ENCODE data around the gene SEPHS2.
"Not testable (repeated sequence)": the region's sequence is repeated elsewhere in the genome, so short reads cannot be mapped to it uniquely, and the experiment has no call there.

The SEPHS2 gene, protein sequence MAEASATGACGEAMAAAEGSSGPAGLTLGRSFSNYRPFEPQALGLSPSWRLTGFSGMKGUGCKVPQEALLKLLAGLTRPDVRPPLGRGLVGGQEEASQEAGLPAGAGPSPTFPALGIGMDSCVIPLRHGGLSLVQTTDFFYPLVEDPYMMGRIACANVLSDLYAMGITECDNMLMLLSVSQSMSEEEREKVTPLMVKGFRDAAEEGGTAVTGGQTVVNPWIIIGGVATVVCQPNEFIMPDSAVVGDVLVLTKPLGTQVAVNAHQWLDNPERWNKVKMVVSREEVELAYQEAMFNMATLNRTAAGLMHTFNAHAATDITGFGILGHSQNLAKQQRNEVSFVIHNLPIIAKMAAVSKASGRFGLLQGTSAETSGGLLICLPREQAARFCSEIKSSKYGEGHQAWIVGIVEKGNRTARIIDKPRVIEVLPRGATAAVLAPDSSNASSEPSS

DNA sequence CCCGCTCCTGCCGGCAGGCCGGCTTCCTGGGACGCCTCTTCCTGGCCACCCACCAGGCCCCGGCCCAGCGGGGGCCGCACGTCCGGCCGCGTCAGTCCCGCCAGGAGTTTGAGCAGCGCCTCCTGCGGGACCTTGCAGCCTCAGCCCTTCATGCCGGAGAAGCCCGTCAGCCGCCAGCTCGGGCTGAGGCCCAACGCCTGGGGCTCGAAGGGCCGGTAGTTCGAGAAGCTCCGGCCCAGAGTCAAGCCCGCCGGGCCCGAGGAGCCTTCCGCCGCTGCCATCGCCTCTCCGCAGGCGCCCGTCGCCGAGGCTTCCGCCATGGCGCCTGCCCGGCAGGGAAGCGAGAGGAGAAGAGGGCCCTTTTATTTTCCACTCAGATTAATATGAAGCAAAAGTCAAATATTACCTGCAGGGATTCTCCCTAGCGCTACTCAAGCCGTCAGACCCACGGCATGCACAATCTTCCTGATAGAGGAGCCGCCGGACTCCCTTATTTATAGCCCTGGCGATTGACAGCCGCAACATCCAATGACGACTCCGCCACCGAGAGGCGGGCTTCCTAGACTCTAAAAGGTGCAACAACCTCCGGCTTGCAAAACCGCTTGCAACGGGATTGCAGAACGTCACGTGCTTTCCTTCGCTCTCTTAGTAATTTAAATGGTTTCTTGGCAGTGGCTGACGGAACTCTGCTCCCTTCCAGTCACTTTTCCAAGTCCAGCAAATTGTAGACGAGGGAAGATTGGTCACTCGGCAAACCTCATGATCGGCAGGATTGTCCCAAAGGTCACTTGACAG, at the start of gene SEPHS2:
SEPHS2 (minus strand) TSS at position 467 of the 795 bp plus-strand sequence; CDS start at position 320, 147 bp downstream.
- H3K9me3 Mint-ChIP-seq: no peaks in the 10 kb centered on the region
- peak within 1 kb of the TSS; percentile 91 for H3K4me3 Mint-ChIP-seq
- no peaks in the 10 kb centered on the region for H3K27me3 Mint-ChIP-seq
- peaks cover 22% of the 10 kb centered on the region for H3K36me3 Mint-ChIP-seq (ENCODE audit: low read depth)
- H3K27ac Mint-ChIP-seq: peak within 1 kb of the TSS; percentile 89
- DNase-seq (peak; percentile 96), ATAC-seq (peak; percentile 96)
- peaks cover 38% of the 10 kb centered on the region for H3K4me1 Mint-ChIP-seq

DNA sequence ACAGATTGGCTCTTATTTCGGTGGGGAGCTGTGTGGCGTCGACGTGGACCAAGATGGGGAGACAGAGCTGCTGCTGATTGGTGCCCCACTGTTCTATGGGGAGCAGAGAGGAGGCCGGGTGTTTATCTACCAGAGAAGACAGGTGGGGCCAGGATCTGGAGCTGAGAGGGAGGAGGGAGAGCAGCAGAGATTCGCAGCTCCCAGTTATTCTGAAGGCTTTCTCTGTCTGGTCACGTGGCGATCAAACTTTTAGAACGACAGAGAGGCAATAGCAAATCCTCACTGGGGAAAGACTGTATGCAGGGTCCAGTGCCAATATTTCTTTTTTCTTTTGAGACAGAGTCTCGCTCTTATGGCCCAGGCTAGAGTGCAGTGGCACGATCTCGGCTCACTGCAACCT, 49.0 kb upstream of the SEPHS2 start:
- Mint-ChIP-seq H3K36me3 (ENCODE audit: low read depth) (peaks cover 37% of the 10 kb centered on the region), H3K4me1 (peaks cover 20% of the 10 kb centered on the region), H3K27ac (peak overlapping the region; percentile 70), H3K9me3 (no peaks in the 10 kb centered on the region), H3K27me3 (no peaks in the 10 kb centered on the region), H3K4me3 (no peak overlapping the region)
- DNase-seq: no peak
- no peak for ATAC-seq

DNA sequence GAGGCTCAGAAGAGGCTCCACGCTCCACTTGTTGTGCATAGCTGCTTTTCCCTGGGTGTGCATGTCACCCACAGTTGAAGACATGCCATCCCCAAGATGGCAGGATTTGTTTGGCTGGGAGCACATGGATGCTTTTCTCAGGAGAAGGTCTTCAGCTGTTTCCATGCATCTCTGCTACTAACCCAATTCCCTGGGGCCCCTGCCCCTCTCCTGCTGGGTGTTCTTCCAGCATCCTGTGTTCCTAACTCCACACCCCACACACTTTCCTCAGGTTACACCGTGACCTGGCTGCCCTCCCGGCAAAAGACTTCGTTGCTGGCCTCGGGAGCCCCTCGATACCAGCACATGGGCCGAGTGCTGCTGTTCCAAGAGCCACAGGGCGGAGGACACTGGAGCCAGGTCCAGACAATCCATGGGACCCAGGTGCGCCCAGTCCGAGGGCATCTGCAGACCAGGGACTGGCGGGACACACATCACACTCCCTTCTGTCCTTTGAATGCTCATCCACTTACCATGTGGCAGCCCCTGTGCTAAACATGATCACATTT, 48.3 kb upstream of the SEPHS2 start:
- Mint-ChIP-seq H3K4me3 (no peak overlapping the region), H3K9me3 (no peaks in the 10 kb centered on the region), H3K27ac (peak overlapping the region; percentile 70), H3K27me3 (no peaks in the 10 kb centered on the region), H3K4me1 (peaks cover 22% of the 10 kb centered on the region), H3K36me3 (ENCODE audit: low read depth) (peaks cover 44% of the 10 kb centered on the region)
- DNase-seq: no peak
- ATAC-seq: no peak

DNA sequence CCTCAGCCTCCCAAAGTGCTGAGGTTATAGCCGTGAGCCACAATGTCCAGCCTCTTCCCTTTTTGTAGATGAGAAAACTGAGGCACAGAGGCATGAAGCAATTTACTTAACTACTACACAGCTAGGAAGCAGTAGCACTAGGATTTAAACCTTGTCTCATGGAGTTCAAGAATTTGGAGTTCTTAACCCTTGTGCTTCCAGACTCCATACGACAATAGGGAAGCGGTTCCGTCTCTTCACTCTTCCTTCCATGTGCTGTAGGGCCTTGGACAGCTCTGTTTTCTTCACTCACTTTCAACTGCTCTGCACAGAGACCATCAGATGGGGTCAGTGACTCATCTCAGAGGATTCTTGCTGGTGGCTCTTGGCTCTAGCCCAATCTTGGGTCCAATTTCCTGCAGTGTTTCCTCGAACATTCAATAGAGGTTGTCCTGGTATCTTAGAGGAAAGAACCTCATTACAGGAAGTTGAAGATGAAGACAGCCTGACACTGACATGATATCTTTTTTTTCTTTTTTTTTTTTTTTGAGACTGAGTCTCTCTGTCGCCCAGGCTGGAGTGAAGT, 46.2 kb upstream of the SEPHS2 start:
- Mint-ChIP-seq H3K27me3 (no peaks in the 10 kb centered on the region), H3K4me1 (peaks cover 39% of the 10 kb centered on the region), H3K36me3 (ENCODE audit: low read depth) (peaks cover 51% of the 10 kb centered on the region), H3K4me3 (no peak overlapping the region), H3K9me3 (no peaks in the 10 kb centered on the region), H3K27ac (peak overlapping the region; percentile 74)
- ATAC-seq: no peak
- no peak for DNase-seq

DNA sequence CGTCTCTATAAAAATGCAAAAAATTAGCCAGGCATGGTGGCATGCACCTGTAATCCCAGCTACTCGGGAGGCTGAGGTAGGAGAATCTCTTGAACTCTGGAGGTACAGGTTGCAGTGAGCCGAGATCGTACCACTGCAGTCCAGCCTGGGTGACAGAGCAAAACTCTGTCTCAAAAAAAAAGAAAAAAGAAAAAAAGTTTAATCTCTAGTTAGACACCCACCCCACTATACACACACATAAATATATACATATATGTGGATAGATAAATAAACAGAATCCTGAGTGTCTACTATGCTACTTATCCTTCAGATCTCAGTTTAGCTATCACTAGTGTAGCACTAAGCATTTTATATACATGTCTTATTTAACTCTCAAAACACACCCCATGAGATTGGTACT, 45.6 kb upstream of the SEPHS2 start:
- Mint-ChIP-seq H3K27me3 (no peaks in the 10 kb centered on the region), H3K4me3 (no peak overlapping the region), H3K27ac (peak overlapping the region; percentile 74), H3K9me3 (no peaks in the 10 kb centered on the region), H3K4me1 (peaks cover 41% of the 10 kb centered on the region), H3K36me3 (ENCODE audit: low read depth) (peaks cover 53% of the 10 kb centered on the region)
- DNase-seq (no peak), ATAC-seq (no peak)

DNA sequence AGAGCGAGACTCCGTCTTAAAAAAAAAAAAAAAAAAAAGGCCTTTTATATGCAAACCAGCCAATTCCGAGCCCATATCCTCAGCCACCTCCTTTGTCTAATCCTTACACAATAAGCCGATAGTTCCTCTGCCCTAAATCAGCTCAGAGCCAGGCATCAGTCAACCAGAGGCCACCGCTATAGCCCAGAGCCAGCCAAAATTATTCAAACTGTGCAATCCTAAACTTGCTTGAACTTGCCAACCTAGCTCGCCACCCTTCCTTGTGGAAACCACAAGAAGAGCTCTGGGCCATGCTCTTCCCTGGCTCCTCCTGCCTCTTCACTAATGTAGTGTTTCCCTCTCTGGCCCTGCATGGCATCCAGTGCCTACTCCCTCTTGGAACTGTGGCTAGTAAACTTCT, 44.5 kb upstream of the SEPHS2 start:
- DNase-seq: no peak
- ATAC-seq: no peak
- Mint-ChIP-seq H3K27ac (peak overlapping the region; percentile 13), H3K9me3 (no peaks in the 10 kb centered on the region), H3K27me3 (no peaks in the 10 kb centered on the region), H3K4me1 (peaks cover 45% of the 10 kb centered on the region), H3K36me3 (ENCODE audit: low read depth) (peaks cover 55% of the 10 kb centered on the region), H3K4me3 (no peak overlapping the region)

DNA sequence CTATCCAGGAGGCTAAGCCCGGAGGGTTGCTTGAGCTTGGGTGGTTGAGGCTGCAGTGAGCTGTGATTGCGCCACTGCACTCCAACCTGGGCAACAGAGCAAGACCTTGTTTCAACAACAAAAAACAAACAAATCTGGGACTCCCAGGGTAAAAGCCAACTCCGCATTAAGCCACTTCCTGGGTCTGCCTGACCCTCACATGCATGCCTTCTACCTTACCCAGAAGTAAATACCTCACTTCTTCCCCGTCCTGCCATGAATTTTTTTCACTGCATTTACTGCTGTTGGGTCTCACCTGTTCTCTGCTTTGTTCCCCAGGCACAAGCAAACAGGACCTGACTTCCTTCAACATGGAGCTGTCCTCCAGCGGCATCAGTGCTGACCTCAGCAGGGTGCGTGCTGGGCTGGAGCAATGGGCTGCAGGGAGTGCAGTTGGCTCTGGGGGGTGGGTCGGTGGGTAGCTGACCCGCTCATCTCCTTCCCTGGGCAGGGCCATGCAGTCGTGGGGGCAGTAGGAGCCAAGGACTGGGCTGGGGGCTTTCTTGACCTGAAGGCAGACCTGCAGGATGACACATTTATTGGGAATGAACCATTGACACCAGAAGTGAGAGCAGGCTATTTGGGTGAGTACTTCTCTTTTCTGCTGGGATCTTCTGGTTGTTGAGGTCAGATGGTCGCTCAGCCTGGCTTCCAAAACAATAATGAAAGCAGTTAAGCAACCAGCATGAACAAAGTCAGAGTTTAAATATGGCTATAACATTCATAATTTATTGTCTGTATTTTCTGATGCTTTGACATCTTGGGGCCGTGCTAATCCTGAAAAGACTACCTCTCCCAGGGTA, 43.3 kb upstream of the SEPHS2 start:
- DNase-seq: no peak
- Mint-ChIP-seq H3K27ac (no peak overlapping the region), H3K27me3 (no peaks in the 10 kb centered on the region), H3K4me1 (peaks cover 41% of the 10 kb centered on the region), H3K4me3 (no peak overlapping the region), H3K9me3 (no peaks in the 10 kb centered on the region), H3K36me3 (ENCODE audit: low read depth) (peaks cover 53% of the 10 kb centered on the region)
- no peak for ATAC-seq

DNA sequence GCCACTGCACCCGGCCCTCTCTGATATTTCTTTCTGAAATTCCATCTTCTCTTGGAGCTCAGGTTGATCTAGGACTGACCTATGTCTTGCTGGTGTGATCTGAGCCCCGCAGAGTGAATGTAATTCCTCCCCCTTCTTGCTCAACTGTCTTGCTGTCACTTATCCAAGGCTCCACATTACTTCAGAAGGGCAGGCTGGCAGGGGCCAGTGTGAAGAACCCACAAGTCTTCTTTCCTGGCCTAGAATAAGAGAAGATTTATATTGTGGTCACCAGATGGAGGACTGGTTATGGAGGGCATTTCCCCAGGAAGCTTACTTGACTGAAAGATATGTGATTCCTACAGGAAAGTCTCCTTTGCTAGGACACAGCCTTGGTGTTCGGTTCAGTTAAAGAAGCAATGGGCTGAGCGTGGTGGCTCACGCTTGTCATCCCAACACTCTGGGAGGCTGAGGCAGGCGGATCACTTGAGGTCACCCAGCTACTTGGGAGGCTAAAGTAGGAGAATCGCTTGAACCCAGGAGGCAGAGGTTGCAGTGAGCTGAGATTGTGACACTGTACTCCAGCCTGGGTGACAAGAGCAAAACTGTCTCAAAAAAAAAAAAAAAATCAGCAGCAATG, 40.3 kb upstream of the SEPHS2 start:
- Mint-ChIP-seq H3K9me3 (no peaks in the 10 kb centered on the region), H3K27ac (no peak overlapping the region), H3K4me3 (no peak overlapping the region), H3K36me3 (ENCODE audit: low read depth) (peaks cover 62% of the 10 kb centered on the region), H3K27me3 (no peaks in the 10 kb centered on the region), H3K4me1 (peaks cover 38% of the 10 kb centered on the region)
- DNase-seq: no peak
- no peak for ATAC-seq

DNA sequence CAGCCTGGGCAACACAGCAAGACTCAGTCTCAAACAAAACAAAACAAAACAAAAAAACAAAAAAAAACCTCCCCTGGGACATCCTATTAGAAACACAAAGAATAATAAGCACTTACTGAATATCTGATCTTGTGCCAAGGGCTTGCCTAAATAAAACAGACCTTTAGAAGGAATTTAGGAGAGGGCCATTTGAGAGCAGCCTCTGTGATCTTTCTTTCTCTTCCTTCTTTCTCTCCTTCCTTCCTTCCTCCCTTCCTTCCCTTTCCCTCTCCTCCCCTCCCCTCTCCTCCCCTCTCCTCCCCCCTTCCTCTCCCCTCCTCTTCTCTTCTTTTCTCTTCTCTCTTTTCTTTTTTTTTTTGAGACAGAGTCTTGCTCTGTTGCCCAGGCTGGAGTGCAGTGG, 39.2 kb upstream of the SEPHS2 start:
- no peak overlapping the region for H3K27ac Mint-ChIP-seq
- peaks cover 62% of the 10 kb centered on the region for H3K36me3 Mint-ChIP-seq (ENCODE audit: low read depth)
- DNase-seq (no peak), ATAC-seq (no peak)
- H3K4me1 Mint-ChIP-seq: peaks cover 40% of the 10 kb centered on the region
- H3K9me3 Mint-ChIP-seq: no peaks in the 10 kb centered on the region
- no peaks in the 10 kb centered on the region for H3K27me3 Mint-ChIP-seq
- no peak overlapping the region for H3K4me3 Mint-ChIP-seq

DNA sequence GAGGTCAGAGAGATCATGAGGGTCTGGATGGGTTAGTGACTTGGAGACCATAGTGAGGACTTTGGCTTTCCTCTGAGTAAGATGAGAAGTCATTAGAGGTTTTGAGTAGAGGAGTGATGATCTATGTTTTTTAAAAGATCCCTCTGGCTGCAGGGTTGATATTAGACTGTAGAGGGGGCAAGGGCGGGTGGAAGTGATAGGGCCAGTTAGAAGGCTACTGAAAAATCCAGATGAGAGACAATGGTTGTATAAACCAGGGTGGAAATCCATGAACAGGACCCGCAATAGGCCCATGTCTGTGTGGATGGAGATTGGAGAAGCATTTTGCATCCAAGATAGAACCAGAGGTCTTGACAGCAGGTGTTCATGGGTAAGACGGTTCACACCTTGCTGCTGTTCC, 36.7 kb upstream of the SEPHS2 start:
- no peaks in the 10 kb centered on the region for H3K9me3 Mint-ChIP-seq
- ATAC-seq (peak; percentile 39), DNase-seq (no peak)
- H3K36me3 Mint-ChIP-seq (ENCODE audit: low read depth): peaks cover 59% of the 10 kb centered on the region
- no peaks in the 10 kb centered on the region for H3K27me3 Mint-ChIP-seq
- peak overlapping the region; percentile 57 for H3K27ac Mint-ChIP-seq
- H3K4me1 Mint-ChIP-seq: peaks cover 32% of the 10 kb centered on the region
- no peak overlapping the region for H3K4me3 Mint-ChIP-seq

DNA sequence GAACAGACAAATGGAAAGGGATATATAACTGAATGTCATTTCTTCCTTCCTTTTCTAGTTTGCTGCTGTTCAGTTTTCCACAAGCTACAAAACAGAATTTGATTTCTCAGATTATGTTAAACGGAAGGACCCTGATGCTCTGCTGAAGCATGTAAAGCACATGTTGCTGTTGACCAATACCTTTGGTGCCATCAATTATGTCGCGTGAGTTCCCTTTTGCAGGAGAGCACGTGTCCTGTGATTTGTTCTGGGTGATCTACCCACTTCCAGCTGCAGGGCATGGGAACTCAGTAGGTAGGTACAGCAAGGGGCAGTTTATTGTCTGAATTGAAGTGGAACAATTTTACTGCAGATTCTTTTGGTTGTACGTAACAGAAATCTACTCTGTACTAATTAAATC, 35.7 kb upstream of the SEPHS2 start:
- ATAC-seq: no peak
- Mint-ChIP-seq H3K9me3 (no peaks in the 10 kb centered on the region), H3K36me3 (ENCODE audit: low read depth) (peaks cover 63% of the 10 kb centered on the region), H3K4me3 (no peak overlapping the region), H3K27ac (no peak overlapping the region), H3K27me3 (no peaks in the 10 kb centered on the region), H3K4me1 (peaks cover 36% of the 10 kb centered on the region)
- DNase-seq: no peak

DNA sequence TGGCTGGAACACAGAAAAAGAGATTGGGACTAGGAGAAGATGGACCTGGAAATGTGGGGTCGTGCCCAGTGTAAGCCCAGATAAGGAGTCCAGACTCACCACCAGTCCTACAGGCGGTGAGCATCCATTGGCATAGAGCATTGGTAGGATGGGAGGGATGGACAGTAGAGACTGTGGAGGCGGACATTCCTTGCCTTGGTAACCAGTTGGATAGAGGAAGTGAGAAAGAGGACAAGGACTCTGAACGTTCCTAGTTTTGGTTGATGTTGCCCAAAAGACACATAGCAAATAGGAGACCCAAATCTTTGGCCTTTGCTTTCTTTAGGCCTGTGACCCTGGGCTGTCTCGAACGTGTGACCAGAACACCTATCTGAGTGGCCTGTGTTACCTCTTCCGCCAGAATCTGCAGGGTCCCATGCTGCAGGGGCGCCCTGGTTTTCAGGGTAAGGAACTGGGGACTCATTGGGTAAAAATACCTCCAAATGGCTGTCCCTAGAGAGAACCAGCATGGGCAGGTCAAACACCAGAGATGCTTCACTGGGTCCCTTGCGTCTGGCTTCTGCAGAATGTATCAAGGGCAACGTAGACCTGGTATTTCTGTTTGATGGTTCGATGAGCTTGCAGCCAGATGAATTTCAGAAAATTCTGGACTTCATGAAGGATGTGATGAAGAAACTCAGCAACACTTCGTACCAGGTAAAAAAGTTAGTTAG, 33.2 kb upstream of the SEPHS2 start:
- Mint-ChIP-seq H3K27ac (no peak overlapping the region), H3K4me3 (no peak overlapping the region), H3K9me3 (no peaks in the 10 kb centered on the region), H3K4me1 (peaks cover 53% of the 10 kb centered on the region), H3K27me3 (no peaks in the 10 kb centered on the region), H3K36me3 (ENCODE audit: low read depth) (peaks cover 69% of the 10 kb centered on the region)
- ATAC-seq (no peak), DNase-seq (no peak)

DNA sequence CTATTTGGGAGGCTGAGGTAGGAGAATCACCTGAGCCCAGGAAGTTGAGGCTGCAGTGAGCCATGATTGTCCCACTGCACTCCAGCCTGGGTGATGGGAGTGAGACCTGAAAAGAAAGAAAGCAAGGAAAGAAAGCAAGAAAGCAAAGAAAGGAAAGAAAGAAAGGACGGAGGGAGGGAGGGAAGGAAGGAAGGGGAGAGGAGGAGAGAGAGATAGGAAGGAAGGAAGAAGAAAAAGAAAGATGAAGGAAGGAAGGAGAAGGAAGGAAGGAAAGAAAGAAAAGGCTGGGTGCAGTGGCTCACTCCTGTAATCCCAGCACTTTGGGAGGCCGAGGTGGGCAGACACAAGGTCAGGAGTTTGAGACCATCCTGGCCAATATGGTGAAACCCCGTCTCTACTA, 32.1 kb upstream of the SEPHS2 start:
- Mint-ChIP-seq H3K36me3 (ENCODE audit: low read depth) (peaks cover 68% of the 10 kb centered on the region), H3K4me1 (peaks cover 62% of the 10 kb centered on the region)
- H3K27ac Mint-ChIP-seq, H3K9me3 Mint-ChIP-seq, ATAC-seq, DNase-seq, H3K4me3 Mint-ChIP-seq, H3K27me3 Mint-ChIP-seq: not testable (repeated sequence)
